NCI-H2107 treated with DMSO at 0.1 percent for 48 hours (cell line): ENCODE results near the gene ARHGAP5.

ENCODE experiments used
- DNase-seq: peaks from one replicate; lab custom pipeline; 2025; ENCODE audit not compliant: unreplicated experiment; lab: John Stamatoyannopoulos, UW

The ARHGAP5 gene, protein sequence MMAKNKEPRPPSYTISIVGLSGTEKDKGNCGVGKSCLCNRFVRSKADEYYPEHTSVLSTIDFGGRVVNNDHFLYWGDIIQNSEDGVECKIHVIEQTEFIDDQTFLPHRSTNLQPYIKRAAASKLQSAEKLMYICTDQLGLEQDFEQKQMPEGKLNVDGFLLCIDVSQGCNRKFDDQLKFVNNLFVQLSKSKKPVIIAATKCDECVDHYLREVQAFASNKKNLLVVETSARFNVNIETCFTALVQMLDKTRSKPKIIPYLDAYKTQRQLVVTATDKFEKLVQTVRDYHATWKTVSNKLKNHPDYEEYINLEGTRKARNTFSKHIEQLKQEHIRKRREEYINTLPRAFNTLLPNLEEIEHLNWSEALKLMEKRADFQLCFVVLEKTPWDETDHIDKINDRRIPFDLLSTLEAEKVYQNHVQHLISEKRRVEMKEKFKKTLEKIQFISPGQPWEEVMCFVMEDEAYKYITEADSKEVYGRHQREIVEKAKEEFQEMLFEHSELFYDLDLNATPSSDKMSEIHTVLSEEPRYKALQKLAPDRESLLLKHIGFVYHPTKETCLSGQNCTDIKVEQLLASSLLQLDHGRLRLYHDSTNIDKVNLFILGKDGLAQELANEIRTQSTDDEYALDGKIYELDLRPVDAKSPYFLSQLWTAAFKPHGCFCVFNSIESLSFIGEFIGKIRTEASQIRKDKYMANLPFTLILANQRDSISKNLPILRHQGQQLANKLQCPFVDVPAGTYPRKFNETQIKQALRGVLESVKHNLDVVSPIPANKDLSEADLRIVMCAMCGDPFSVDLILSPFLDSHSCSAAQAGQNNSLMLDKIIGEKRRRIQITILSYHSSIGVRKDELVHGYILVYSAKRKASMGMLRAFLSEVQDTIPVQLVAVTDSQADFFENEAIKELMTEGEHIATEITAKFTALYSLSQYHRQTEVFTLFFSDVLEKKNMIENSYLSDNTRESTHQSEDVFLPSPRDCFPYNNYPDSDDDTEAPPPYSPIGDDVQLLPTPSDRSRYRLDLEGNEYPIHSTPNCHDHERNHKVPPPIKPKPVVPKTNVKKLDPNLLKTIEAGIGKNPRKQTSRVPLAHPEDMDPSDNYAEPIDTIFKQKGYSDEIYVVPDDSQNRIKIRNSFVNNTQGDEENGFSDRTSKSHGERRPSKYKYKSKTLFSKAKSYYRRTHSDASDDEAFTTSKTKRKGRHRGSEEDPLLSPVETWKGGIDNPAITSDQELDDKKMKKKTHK (N-terminal part only)

DNA sequence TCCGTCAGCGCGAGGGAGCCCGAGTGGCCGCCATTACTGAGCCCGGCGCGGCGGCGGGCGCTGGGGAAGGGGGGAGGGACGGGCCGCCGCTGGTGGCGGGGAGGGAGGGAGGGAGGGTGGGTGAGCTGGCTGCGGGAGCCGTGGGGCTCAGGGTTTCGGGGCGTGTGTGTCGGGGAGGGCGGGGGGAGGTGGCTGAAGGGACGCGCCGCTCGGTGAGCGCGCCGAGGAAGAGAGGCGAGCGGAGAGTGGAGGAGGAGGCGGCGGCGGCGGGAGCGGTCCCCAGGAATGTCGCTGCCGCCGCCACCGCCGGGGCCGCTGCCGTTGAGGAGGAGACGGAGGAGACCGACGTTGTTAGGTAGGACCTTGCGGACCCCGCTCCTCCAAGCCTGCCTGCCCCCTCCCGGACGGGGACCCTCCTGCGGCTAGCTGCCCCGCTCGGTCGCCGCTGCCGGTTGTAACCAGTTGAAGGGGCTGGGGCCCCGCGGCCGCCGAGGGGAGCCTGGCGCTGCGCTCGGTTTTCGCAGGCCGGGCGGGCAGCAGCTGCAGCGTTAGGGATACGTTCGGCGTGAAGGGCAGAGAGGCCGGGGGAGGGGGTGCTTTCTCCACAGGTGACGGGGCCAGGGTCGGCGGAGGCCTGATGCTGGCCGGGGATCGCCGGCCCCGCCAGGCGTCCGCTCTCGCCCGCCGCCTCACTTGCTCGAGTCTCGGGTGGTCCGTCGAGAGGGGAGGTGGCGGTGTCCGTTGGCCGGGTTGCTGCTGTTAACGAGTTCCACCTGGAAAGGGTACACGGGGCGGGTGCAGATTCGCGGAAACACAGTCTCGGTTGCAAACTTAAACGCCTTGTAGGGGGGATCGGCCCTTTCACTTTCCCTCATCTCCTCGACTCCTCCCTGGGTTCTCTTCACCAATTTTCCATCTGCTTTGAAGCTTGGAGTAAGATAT is at the start of gene ARHGAP5:
ARHGAP5 (plus strand) TSS at position 224 of the 942 bp plus-strand sequence. CDS start 13,366 bp downstream, outside the sequence.
- peak; percentile 59 for DNase-seq

GRCh38 chr14:32028599-32028998 is 48.5 kb upstream of the ARHGAP5 start:
- peak; percentile 60 for DNase-seq

DNA sequence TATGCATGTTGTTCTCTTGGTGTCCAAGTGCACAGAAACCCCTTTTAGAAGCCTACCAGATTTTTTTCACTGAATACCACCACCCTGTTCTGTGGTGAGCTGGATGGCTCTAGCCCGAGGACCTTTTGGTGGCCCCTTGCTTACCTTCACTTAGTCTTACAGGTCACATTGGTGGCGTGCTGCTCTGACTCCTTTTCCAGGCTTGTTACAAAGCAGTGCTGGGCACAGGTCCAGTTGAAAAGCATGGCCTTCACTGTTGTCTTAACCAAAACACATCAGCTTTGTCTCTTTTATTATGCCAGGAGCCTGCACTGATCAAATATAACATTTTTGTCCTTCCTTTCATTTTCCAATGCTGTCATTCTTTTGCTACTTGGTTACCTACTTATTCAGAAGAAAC is 43.6 kb upstream of the ARHGAP5 start:
- no peak for DNase-seq

DNA sequence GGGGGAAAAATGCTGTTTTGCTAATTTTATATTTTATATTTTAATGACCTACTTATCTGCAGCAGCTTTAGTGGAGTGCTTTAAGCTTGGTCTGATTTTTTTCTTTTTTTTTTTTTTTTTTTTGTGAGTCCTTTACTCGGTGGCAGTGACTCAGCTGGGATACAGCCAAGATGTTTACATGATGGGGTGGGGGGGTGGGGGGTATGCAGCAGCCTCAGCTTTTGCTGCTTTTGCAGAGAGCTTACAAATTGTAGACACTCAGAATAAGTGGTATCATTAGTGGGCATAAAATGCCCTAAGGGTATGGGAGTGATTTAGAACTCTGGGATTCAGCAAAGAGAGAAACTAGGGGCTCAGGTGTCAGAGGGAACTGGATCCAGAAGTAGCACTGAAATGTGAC is 38.2 kb upstream of the ARHGAP5 start:
- DNase-seq: peak; percentile 79

DNA sequence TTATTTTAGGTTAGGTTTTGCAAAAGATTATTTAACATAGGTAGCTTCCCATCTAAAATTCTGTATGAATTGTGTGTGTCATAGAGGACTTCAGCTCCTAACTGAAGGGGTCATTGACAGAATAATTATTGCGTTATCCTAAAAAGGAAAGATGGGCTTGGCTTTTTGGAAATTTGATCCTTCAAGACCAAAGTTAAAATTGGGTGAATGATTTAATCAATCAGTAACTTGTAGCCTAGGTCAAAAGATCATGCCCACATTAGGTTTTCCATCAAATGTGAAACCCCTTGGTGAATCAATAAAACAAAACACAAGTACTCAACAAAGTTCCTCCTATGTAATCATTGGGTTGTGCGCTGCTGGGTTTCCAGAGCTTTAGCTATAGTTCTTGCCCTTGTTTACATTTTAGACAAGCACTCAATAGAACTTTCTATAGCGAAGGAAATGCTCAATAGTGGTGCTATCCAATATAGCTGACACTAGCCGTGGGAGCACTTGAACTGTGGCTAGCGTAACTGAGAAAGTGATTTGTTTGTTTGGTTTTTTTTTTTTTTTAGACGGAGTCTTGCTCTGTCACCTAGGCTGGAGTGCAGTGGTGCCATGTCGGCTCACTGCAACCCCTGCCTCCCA is 37.6 kb upstream of the ARHGAP5 start:
- peak; percentile 47 for DNase-seq

- DNase-seq: no peak
These were observed 33.5 kb upstream of the ARHGAP5 start for GRCh38 chr14:32043624-32044023.

DNA sequence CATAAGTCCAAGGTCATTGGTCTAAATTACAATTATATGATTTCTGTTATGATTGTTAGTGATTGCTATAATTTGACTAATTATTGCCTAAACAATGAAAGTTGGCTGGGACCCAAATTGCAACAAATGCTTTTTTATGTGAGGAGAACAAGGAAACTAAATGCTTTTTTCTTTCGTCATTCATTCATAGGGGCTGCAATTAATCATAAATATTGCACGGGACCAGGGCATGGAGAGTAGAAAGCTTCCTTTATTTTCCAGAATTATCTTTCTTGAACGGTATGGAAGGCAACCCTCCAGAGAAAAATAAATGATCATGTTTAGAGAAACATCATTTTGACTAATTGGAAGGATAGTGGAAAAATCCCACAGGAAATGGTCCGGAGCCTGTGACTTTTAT is 32.6 kb upstream of the ARHGAP5 start:
- no peak for DNase-seq

GRCh38 chr14:32047791-32048190 is 29.3 kb upstream of the ARHGAP5 start:
- no peak for DNase-seq

DNA sequence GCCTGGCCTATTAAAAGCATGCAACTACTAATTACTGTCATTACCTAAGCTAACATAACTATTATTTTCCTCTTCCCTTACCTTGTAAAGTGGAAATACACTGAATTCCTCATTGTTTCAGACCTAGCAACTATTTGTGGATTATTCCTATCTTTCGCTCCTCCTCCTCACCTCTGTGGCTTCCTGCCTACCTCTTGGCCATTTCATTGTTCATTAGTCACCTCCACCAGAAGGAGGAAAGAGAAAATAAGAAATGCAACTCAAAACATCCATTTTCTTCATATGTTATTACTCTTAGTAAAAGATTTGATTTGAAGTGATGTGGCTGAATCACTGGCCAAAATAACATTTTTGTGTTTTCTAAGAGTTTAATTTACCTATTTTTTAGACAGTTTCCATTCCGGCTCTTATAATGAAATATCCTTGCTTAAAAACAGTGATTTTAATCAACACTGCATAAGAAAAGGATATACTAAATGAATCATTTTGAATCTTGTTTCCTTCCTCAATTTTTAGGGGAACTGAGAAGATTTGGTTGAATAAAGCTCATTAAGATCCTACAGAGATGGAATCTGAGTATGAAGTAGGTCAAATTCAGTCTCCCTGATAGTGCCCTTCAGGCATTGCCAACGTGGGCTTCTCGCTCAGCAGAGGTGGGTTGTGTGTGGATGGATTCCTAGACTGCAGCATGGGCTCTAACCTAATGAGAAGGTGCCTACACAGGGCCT is 27.6 kb upstream of the ARHGAP5 start:
- no peak for DNase-seq

DNA sequence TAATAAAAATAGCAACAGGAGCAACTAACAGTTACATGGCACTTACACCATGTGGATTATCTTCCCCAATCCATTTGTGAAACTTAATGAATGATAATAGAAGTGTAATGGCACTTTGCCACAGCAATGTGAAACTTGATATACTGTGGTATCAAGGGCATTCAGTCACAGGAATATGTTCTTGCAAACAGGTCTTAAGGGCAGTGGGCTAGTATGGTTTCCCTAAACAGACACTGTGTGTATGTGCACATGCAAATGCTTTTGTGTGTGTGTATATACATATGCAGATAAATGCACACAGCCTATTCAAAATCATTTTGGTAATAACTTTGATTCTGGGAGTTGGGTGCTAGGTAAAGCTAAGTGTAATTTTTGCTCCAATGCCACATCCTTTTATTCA is 26.2 kb upstream of the ARHGAP5 start:
- DNase-seq: peak; percentile 54

- DNase-seq: no peak
These were observed 22.6 kb upstream of the ARHGAP5 start for GRCh38 chr14:32054536-32054935.

- DNase-seq: no peak
These were observed 21.9 kb upstream of the ARHGAP5 start for GRCh38 chr14:32055175-32055574.

DNA sequence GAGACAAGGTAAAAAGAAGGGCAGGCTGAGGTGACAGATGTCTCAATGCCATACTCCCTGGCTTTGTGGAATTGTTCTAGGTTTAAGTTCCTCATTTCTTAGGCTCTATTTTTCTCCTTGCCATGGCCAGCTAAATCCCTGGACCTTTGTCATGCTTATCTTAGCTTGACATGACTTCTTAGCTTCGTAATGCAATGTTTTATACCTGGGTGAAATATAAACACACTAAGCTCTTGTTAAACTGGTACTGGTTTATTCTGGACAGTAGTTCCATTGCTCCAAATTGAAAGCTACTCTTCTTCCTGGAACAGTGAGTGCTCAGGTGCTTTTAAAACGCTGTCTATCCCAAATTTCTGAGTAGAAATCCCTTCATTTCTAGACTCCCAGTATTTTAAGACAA is 17.4 kb upstream of the ARHGAP5 start:
- DNase-seq: no peak

GRCh38 chr14:32064931-32065330 is 12.2 kb upstream of the ARHGAP5 start:
- DNase-seq: no peak

- DNase-seq: no peak
These were observed 8.4 kb upstream of the ARHGAP5 start for GRCh38 chr14:32068708-32069107.

- DNase-seq: no peak
These were observed 6.8 kb upstream of the ARHGAP5 start for GRCh38 chr14:32070282-32070681.

GRCh38 chr14:32072676-32073075 is 4.4 kb upstream of the ARHGAP5 start:
- DNase-seq: no peak

- peak; percentile 93 for DNase-seq
These were observed 3.4 kb upstream of the ARHGAP5 start for GRCh38 chr14:32073537-32074189.
